Sciatic nerve (tissue), 2 donors: Measurements from ENCODE around the gene JAK1. TPM values are rescaled to one million over a fixed set of nuclear protein-coding genes. Genes with fewer than 3 reads are reported as not detected.

Source experiments
- ATAC-seq: fragments of 200-7000 bp; cut with Tn5 transposase; one replicate; pipeline ENCODE4 v1.9.1; 2020; ENCODE audit warnings: mild to moderate bottlenecking, moderate library complexity
- DNase-seq: peaks from one replicate; pipeline ENCODE4 v3.0.0-alpha.2; 2020; ENCODE audit warnings: low spot score
- intact Hi-C: fragments of 100-400 bp; cut with DNase I; formaldehyde crosslinking; loops from one replicate; pipeline ENCODE4 v1.14.2; 2022
- total RNA-seq: library from RNA; stranded (reverse); fragmentation: NEBNext Ultra II Directional; extraction: Animal tissue kit (Norgen Biotek cat#: 25700); gene quantifications from one replicate; pipeline ENCODE4 v1.2.1, GENCODE V29; 2021
- donor health status: DM: no; HTN: no; CAD: no.
- donor health status: DM: no; HTN: no; CAD: no.

JAK1 gene
- total RNA-seq, 1 donor from 2014 or later, result 90.3 TPM

- ATAC-seq (no peak), DNase-seq (no peak)
- intact Hi-C loops, result no loop called here
Measured at GRCh38 chr1:64881281-64881680, 85.1 kb downstream of the JAK1 start.

DNA sequence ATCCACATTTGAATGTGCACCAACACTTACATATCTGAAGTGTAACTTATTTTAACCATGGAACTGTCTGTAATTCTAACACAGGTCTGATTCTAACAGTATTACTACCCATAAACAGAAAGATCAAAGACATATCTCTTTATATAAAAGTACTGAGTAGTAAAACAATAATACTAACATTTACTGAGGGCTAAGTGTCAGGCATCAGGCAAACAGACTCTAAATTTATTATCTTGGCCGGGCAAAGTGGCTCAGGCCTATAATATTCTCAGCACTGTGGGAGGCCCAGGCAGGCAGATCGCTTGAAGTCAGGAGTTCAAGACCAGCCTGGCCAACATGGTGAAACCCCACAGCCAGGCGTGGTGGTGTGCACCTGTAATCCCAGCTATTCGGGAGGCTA, 85.9 kb downstream of the JAK1 start:
- intact Hi-C loops, result no loop called here

DNA sequence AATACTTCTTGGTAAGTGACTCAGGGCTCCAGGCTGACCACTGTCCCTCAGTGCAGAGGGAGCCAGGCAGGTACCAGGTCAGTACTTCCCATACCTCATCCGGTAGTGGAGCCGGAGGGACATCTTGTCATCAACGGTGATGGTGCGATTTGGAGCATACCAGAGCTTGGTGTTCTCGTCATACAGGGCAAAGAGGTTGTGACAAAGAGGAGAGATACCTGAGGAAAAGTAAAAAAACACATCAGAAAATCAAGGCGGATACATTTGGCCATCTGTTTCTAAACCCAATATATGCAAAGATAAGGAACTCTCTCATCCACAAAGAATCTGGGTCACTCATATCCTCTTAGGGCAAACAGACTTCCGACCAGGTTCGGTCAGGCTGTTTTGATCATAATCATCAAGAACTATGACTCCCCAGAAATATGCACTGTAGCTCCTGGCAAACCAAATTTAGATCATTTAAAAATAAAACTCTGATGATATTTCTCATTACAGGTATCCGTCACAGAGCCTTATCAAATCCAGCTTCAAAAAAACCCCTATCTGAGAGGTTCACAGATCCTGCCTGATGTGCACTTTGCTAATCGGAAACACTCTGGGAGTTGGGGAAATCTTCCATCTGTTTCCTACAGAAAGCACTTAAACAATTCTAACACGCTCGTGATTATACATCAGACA, 87.3 kb downstream of the JAK1 start:
- intact Hi-C loops, result no loop called here

More for the DNA sequence above, 85.9 kb downstream of the JAK1 start:
- ATAC-seq (no peak), DNase-seq (no peak)

GRCh38 chr1:64878090-64878489, 88.3 kb downstream of the JAK1 start:
- DNase-seq, result no peak
- ATAC-seq, result no peak
- intact Hi-C loops, result no loop called here

More for the DNA sequence above, 87.3 kb downstream of the JAK1 start:
- DNase-seq (no peak), ATAC-seq (no peak)

GRCh38 chr1:64877598-64877997, 88.8 kb downstream of the JAK1 start:
- DNase-seq, result no peak
- ATAC-seq, result no peak
- intact Hi-C loops, result no loop called here

- intact Hi-C loops, result no loop called here
- no peak for DNase-seq
Measured at GRCh38 chr1:64877151-64877550, 89.2 kb downstream of the JAK1 start.

DNA sequence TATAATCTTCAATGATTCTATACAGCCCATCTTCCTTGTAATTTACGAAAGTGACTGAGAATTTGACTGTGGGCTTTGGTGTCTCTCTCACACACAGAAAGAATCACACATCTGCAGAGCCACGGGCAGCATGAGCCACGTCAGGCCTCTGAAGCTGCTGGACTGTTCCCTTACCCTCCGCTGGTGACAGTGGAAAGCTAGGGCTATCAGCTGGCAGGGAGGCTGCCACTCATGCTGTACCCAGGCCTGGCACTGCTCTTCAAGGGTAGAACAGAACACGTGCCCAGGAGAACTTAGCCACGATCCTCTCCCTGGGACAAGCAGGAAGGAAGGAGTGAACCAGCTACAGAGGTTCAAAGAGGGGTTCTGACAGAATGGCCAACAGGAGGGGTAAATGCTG, 90.7 kb downstream of the JAK1 start:
- intact Hi-C loops, result no loop called here
- DNase-seq (no peak), ATAC-seq (no peak)

More at GRCh38 chr1:64877151-64877550, 89.2 kb downstream of the JAK1 start:
- no peak for ATAC-seq

GRCh38 chr1:64875101-64875500, 91.2 kb downstream of the JAK1 start:
- no peak for ATAC-seq
- no peak for DNase-seq
- intact Hi-C loops, result no loop called here

GRCh38 chr1:64874666-64875065, 91.7 kb downstream of the JAK1 start:
- intact Hi-C loops, result no loop called here
- DNase-seq, result no peak
- no peak for ATAC-seq

GRCh38 chr1:64873576-64873975, 92.8 kb downstream of the JAK1 start:
- DNase-seq, result no peak
- no peak for ATAC-seq
- intact Hi-C loops, result no loop called here

GRCh38 chr1:64872067-64872466, 94.3 kb downstream of the JAK1 start:
- ATAC-seq (no peak), DNase-seq (no peak)
- intact Hi-C loops, result no loop called here

GRCh38 chr1:64871256-64871655, 95.1 kb downstream of the JAK1 start:
- no peak for ATAC-seq
- no peak for DNase-seq
- intact Hi-C loops, result no loop called here

DNA sequence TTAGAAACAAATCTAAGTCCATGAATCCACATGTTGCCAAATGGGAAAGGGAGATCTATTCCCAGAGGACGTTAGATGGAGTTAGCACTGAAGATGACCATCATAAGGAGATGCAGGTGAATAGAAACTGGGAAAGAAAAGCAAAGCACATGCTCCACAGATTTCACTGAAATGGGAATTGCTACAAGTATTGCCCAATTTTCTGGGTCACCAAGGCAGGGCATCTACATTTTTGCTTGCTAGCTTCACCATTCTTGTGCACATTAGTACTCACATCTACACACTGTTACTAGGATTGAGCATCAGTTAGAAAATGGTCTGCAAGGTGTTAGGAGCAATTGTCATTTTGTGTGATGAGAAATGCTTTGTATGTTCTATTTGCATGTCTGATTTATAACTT, 99.1 kb downstream of the JAK1 start:
- ATAC-seq, result no peak
- intact Hi-C loops, result no loop called here

GRCh38 chr1:64866689-64867088, 99.7 kb downstream of the JAK1 start:
- ATAC-seq, result no peak
- intact Hi-C loops, result no loop called here

More for the DNA sequence above, 99.1 kb downstream of the JAK1 start:
- no peak for DNase-seq

GRCh38 chr1:64865105-64865757, 101.1 kb downstream of the JAK1 start:
- no peak for DNase-seq
- intact Hi-C loops, result no loop called here
- ATAC-seq, result no peak

More at GRCh38 chr1:64866689-64867088, 99.7 kb downstream of the JAK1 start:
- DNase-seq, result no peak

DNA sequence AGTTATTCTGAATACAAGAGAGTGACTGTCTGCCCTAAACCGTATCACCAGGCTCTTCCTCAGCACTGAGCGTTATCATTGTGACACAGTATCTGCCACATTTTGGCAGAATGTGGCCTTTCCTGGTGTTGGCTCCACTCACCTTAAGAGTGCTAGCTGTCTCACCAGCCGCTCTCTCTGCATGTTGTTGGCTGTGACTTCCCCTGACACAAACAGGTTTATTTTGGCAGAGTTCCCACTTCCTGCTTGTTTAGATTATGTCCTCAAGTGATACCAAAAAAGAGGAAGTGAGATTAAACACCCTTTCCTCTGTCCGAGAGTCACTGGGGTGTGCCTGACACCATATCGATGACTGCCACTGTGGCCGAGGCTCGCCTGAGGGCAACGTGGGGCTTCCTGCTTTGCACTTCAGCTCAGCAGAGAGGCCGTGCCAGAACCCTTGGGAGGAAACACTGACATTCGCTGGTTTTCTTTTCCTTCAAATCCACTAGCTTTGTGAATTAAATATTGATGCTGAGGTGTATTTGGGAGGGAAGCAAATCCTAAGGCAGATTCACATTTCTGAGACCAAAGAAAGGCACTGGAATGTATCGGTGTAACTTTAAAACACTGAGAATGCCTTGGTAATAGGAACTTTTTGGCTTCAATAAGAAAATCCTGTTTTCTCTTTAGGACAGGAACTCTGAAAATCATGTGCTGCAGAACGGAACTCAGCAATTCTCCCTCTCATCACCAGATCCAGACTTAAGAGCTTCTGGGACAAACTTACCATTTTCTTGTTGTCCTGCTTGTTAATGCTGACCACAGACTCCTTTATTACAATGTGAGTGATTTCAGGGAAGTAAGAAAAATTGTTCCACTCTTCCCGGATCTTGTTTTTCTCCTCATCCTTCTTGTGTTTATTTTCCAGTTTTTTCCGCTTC, 102.1 kb downstream of the JAK1 start:
- no peak for DNase-seq
- intact Hi-C loops, result no loop called here
- peak; percentile 77 for ATAC-seq

DNA sequence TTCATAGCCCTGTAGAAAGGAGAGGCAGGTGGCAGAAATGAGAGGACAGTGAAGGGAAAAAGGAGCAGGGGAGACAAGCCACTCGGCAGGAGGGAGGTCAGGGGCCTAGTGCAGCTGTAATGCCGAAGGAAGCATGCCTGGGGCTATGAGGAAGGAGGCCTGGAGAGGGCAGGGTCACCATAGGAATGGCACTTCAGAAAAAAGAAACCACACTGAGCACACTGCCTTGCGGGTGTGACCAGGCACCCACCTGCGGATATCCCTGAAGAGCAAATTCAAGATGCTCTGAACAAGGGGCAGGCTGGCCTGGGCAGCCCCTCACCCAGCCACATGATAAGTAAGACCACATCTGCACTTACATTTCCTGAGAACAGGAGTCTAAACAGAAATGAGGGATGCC, 104.7 kb downstream of the JAK1 start:
- peak; percentile 72 for ATAC-seq
- intact Hi-C loops, result no loop called here
- no peak for DNase-seq

GRCh38 chr1:64857347-64857746, 109.0 kb downstream of the JAK1 start:
- ATAC-seq (no peak), DNase-seq (no peak)
- intact Hi-C loops, result no loop called here

GRCh38 chr1:64856553-64856952, 109.8 kb downstream of the JAK1 start:
- intact Hi-C loops, result no loop called here
- ATAC-seq (no peak), DNase-seq (no peak)

- no peak for ATAC-seq
- intact Hi-C loops, result no loop called here
- DNase-seq, result no peak
Measured at GRCh38 chr1:64855557-64855956, 110.8 kb downstream of the JAK1 start.
